Measurements from ENCODE around the gene MESP1.

Gene MESP1

GRCh38 chr15:89750560-89751542, at the start of gene MESP1:
Gene MESP1 (minus strand): TSS chr15:89751249. CDS start chr15:89751231, 18 bp downstream.
- TF ChIP-seq CTCF (IDR thresholded peaks at IDR 0.05; ENCODE audit: insufficient read depth, low read length, missing control alignments), result peak; percentile 88
- ChIA-PET CTCF (interaction anchor here (1.0 to 30.0 kb wide), 15 partner anchors 9 to 138 kb away, joined by 3 to 842 read pairs (median 4); no protein-coding TSS in a partner anchor), POLR2A (interaction anchor here (0.6 kb wide), 1 partner anchor 326 kb away, joined by 4 read pairs; no protein-coding TSS in a partner anchor)
- no peak for DNase-seq (ENCODE audit: low read depth, low spot score)
- peak within 1 kb of the TSS; percentile 61 for H3K4me3 ChIP-seq (ENCODE audit: low read depth, low read length)

GRCh38 chr15:89799918-89800498, 49.0 kb upstream of the MESP1 start:
- ChIA-PET CTCF (interaction anchor here (1.4 to 2.6 kb wide), 2 partner anchors 38 to 75 kb away, joined by 5 to 6 read pairs; no protein-coding TSS in a partner anchor), POLR2A (no interaction called here)
- TF ChIP-seq CTCF (IDR thresholded peaks at IDR 0.05; ENCODE audit: insufficient read depth, low read length, missing control alignments), result no peak
- DNase-seq (ENCODE audit: low read depth, low spot score), result no peak
- H3K4me3 ChIP-seq (ENCODE audit: low read depth, low read length), result no peak overlapping the region

GRCh38 chr15:89799011-89799911, 48.2 kb upstream of the MESP1 start:
- DNase-seq (ENCODE audit: low read depth, low spot score), result no peak
- ChIA-PET POLR2A (interaction anchor here (1.0 to 1.2 kb wide), 2 partner anchors 8 to 16 kb away, joined by 3 read pairs; no protein-coding TSS in a partner anchor), CTCF (interaction anchor here (1.4 to 2.6 kb wide), 2 partner anchors 38 to 76 kb away, joined by 5 to 6 read pairs; no protein-coding TSS in a partner anchor)
- TF ChIP-seq CTCF (IDR thresholded peaks at IDR 0.05; ENCODE audit: insufficient read depth, low read length, missing control alignments), result no peak
- H3K4me3 ChIP-seq (ENCODE audit: low read depth, low read length), result no peak overlapping the region

- no peak for DNase-seq (ENCODE audit: low read depth, low spot score)
- ChIA-PET POLR2A (no interaction called here), CTCF (interaction anchor here (1.4 to 1.7 kb wide), 2 partner anchors 36 to 78 kb away, joined by 5 to 8 read pairs; no protein-coding TSS in a partner anchor)
- TF ChIP-seq CTCF (IDR thresholded peaks at IDR 0.05; ENCODE audit: insufficient read depth, low read length, missing control alignments), result no peak
- no peak overlapping the region for H3K4me3 ChIP-seq (ENCODE audit: low read depth, low read length)
These were observed 46.7 kb upstream of the MESP1 start for GRCh38 chr15:89797678-89798201.

- ChIA-PET POLR2A (interaction anchor here (1.3 kb wide), 1 partner anchor 9 kb away, joined by 8 read pairs; no protein-coding TSS in a partner anchor), CTCF (interaction anchor here (1.2 kb wide), 1 partner anchor 92 kb away, joined by 3 read pairs; no protein-coding TSS in a partner anchor)
- TF ChIP-seq CTCF (IDR thresholded peaks at IDR 0.05; ENCODE audit: insufficient read depth, low read length, missing control alignments), result no peak
- no peak for DNase-seq (ENCODE audit: low read depth, low spot score)
- no peak overlapping the region for H3K4me3 ChIP-seq (ENCODE audit: low read depth, low read length)
These were observed 44.9 kb upstream of the MESP1 start for GRCh38 chr15:89795996-89796395.

Measured in AG04449 (cell line).